WTC11 (cell line): ENCODE measurements around the gene NFATC3. TPM values are rescaled to one million over a fixed set of nuclear protein-coding genes. Genes with fewer than 3 reads are reported as not detected.
"Not testable (repeated sequence)": the region's sequence is repeated elsewhere in the genome, so short reads cannot be mapped to it uniquely, and the experiment has no call there.

Experiments used
- ATAC-seq: fragments of 200-7000 bp; cut with Tn5 transposase; 2 replicates; pipeline ENCODE4 v1.10.0; 2021; ENCODE audit warnings: mild to moderate bottlenecking, moderate library complexity
- CTCF ChIA-PET: fragments of 300-600 bp; sonication (Branson Sonifier 250); formaldehyde crosslinking; loops from one replicate; lab custom pipeline; 2021; ENCODE audit warnings: antibody characterized with exemption; lab: Charles Lee
- POLR2A ChIA-PET: fragments of 350-600 bp; sonication (Branson Sonifier 250); formaldehyde crosslinking; loops from one replicate; lab custom pipeline; 2021; ENCODE audit warnings: antibody characterized with exemption; lab: Charles Lee
- DNase-seq: peaks from one replicate; pipeline ENCODE4 v3.0.0; 2021; ENCODE audit warnings: low spot score
- H3K27ac Mint-ChIP-seq: 2 replicates; pipeline ENCODE4 v1.8.0; 2021; ENCODE audit warnings: mixed read lengths
- H3K27me3 Mint-ChIP-seq: 2 replicates; pipeline ENCODE4 v1.8.0; 2021; ENCODE audit warnings: low read depth, mild to moderate bottlenecking, moderate library complexity, mixed read lengths
- H3K36me3 Mint-ChIP-seq: 2 replicates; pipeline ENCODE4 v1.8.0; 2021; ENCODE audit warnings: mixed read lengths
- H3K4me1 Mint-ChIP-seq: 2 replicates; pipeline ENCODE4 v1.8.0; 2022; ENCODE audit warnings: mixed read lengths
- H3K4me3 Mint-ChIP-seq: 2 replicates; pipeline ENCODE4 v1.8.0; 2021; ENCODE audit warnings: mild to moderate bottlenecking, moderate library complexity, mixed read lengths
- H3K9me3 Mint-ChIP-seq: 2 replicates; pipeline ENCODE4 v1.8.0; 2021; ENCODE audit warnings: mixed read lengths
- ATF1 ChIP-seq: sonication (generic); formaldehyde crosslinking; IDR thresholded peaks from 2 replicates; pipeline ENCODE4 v1.8.1; 2023; ENCODE audit warnings: mild to moderate bottlenecking, moderate library complexity, missing genetic modification reagents
- ELF4 ChIP-seq: sonication (generic); formaldehyde crosslinking; IDR thresholded peaks from 2 replicates; pipeline ENCODE4 v1.8.1; 2022; ENCODE audit warnings: low read depth, mild to moderate bottlenecking, moderate library complexity, missing genetic modification reagents
- ETV6 ChIP-seq: sonication (generic); formaldehyde crosslinking; IDR thresholded peaks from 2 replicates; pipeline ENCODE4 v1.8.1; 2022; ENCODE audit warnings: mild to moderate bottlenecking, missing genetic modification reagents
- GABPB1 ChIP-seq: sonication (generic); formaldehyde crosslinking; IDR thresholded peaks from 2 replicates; pipeline ENCODE4 v1.8.1; 2023; ENCODE audit warnings: mild to moderate bottlenecking, missing genetic modification reagents
- NFE2L1 ChIP-seq: sonication (generic); formaldehyde crosslinking; IDR thresholded peaks from 2 replicates; pipeline ENCODE4 v1.8.1; 2023; ENCODE audit warnings: missing genetic modification reagents
- NFYB ChIP-seq: sonication (generic); formaldehyde crosslinking; conservative IDR thresholded peaks from 2 replicates; pipeline ENCODE4 v1.8.0; 2022; ENCODE audit warnings: low read depth, missing genetic modification reagents
- ZNF396 ChIP-seq: fragments of 250-450 bp; sonication (Bioruptor Pico); IDR thresholded peaks from 2 replicates; pipeline ENCODE4 v1.8.0; 2021; ENCODE audit warnings: mild to moderate bottlenecking, moderate library complexity, borderline replicate concordance
- ZNF423 ChIP-seq: fragments of 250-450 bp; sonication (Bioruptor Pico); IDR thresholded peaks from 2 replicates; pipeline ENCODE4 v2.1.2; 2022; ENCODE audit warnings: mild to moderate bottlenecking, moderate library complexity
- total RNA-seq: library from RNA; stranded (reverse); gene quantifications from 3 replicates; pipeline ENCODE4 v1.2.3, GENCODE V29; 2021
- TF ChIP-seq, protein P1 (sequence below): fragments of 250-450 bp; sonication (Bioruptor Pico); IDR thresholded peaks from 2 replicates; pipeline ENCODE4 v1.8.0; 2021; ENCODE audit warnings: mild to moderate bottlenecking
- TF ChIP-seq, protein P2 (sequence below): sonication (generic); formaldehyde crosslinking; IDR thresholded peaks from 2 replicates; pipeline ENCODE4 v1.8.0; 2023; ENCODE audit warnings: missing genetic modification reagents, mild to moderate bottlenecking, borderline replicate concordance
- TF ChIP-seq, protein P3 (sequence below): sonication (generic); formaldehyde crosslinking; IDR thresholded peaks from 2 replicates; pipeline ENCODE4 v1.8.1; 2022; ENCODE audit warnings: low read depth, mild to moderate bottlenecking, moderate library complexity, missing genetic modification reagents, borderline replicate concordance
- TF ChIP-seq, protein P4 (sequence below): sonication (generic); formaldehyde crosslinking; IDR thresholded peaks from 2 replicates; pipeline ENCODE4 v1.8.1; 2022; ENCODE audit warnings: low read depth, missing genetic modification reagents, borderline replicate concordance
- TF ChIP-seq, protein P5 (sequence below): fragments of 250-450 bp; sonication (Bioruptor Pico); IDR thresholded peaks from 2 replicates; pipeline ENCODE4 v1.9.0; 2021; ENCODE audit warnings: moderate library complexity, mild to moderate bottlenecking, inconsistent platforms, borderline replicate concordance
- TF ChIP-seq, protein P6 (sequence below): sonication (generic); formaldehyde crosslinking; IDR thresholded peaks from 2 replicates; pipeline ENCODE4 v1.8.1; 2023; ENCODE audit warnings: mild to moderate bottlenecking, missing genetic modification reagents, moderate library complexity
- TF ChIP-seq, protein P7 (sequence below): sonication (generic); formaldehyde crosslinking; IDR thresholded peaks from 2 replicates; pipeline ENCODE4 v1.8.1; 2022; ENCODE audit warnings: mild to moderate bottlenecking, moderate library complexity, missing genetic modification reagents
- TF ChIP-seq, protein P8 (sequence below): sonication (generic); formaldehyde crosslinking; IDR thresholded peaks from 2 replicates; pipeline ENCODE4 v1.8.0; 2022; ENCODE audit warnings: mild to moderate bottlenecking, missing genetic modification reagents

The NFATC3 gene
- total RNA-seq, 1 experiment from 2014 or later: 34.6 TPM

DNA sequence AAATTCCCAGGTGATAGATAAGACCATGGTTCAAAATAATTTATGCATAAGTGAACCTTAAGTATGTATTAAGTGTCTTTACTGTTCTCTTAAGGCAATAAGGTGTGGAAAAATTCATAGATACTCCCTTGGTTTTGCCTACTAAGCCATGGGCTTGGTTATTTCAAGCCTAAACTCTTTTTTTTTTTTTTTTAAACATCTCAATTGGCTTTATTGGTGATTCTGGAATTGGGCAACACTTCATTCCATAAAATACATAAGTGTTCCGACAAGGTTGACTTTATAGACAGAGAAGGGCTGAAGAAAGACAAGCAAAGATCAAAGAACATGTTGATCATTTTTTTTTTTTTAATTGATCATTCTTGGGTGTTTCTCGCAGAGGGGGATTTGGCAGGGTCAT, 77.2 kb downstream of the NFATC3 start (continued):
- TF ChIP-seq ZNF396 (CRISPR knock-in tag) (no peak), ETV6 (CRISPR knock-in tag) (no peak), ATF1 (no peak)
- TF ChIP-seq, protein P1, sequence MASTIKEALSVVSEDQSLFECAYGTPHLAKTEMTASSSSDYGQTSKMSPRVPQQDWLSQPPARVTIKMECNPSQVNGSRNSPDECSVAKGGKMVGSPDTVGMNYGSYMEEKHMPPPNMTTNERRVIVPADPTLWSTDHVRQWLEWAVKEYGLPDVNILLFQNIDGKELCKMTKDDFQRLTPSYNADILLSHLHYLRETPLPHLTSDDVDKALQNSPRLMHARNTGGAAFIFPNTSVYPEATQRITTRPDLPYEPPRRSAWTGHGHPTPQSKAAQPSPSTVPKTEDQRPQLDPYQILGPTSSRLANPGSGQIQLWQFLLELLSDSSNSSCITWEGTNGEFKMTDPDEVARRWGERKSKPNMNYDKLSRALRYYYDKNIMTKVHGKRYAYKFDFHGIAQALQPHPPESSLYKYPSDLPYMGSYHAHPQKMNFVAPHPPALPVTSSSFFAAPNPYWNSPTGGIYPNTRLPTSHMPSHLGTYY: no peak
- TF ChIP-seq, protein P2, sequence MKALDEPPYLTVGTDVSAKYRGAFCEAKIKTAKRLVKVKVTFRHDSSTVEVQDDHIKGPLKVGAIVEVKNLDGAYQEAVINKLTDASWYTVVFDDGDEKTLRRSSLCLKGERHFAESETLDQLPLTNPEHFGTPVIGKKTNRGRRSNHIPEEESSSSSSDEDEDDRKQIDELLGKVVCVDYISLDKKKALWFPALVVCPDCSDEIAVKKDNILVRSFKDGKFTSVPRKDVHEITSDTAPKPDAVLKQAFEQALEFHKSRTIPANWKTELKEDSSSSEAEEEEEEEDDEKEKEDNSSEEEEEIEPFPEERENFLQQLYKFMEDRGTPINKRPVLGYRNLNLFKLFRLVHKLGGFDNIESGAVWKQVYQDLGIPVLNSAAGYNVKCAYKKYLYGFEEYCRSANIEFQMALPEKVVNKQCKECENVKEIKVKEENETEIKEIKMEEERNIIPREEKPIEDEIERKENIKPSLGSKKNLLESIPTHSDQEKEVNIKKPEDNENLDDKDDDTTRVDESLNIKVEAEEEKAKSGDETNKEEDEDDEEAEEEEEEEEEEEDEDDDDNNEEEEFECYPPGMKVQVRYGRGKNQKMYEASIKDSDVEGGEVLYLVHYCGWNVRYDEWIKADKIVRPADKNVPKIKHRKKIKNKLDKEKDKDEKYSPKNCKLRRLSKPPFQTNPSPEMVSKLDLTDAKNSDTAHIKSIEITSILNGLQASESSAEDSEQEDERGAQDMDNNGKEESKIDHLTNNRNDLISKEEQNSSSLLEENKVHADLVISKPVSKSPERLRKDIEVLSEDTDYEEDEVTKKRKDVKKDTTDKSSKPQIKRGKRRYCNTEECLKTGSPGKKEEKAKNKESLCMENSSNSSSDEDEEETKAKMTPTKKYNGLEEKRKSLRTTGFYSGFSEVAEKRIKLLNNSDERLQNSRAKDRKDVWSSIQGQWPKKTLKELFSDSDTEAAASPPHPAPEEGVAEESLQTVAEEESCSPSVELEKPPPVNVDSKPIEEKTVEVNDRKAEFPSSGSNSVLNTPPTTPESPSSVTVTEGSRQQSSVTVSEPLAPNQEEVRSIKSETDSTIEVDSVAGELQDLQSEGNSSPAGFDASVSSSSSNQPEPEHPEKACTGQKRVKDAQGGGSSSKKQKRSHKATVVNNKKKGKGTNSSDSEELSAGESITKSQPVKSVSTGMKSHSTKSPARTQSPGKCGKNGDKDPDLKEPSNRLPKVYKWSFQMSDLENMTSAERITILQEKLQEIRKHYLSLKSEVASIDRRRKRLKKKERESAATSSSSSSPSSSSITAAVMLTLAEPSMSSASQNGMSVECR (CRISPR knock-in tag): no peak
- TF ChIP-seq, protein P3, sequence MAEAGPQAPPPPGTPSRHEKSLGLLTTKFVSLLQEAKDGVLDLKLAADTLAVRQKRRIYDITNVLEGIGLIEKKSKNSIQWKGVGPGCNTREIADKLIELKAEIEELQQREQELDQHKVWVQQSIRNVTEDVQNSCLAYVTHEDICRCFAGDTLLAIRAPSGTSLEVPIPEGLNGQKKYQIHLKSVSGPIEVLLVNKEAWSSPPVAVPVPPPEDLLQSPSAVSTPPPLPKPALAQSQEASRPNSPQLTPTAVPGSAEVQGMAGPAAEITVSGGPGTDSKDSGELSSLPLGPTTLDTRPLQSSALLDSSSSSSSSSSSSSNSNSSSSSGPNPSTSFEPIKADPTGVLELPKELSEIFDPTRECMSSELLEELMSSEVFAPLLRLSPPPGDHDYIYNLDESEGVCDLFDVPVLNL (CRISPR knock-in tag): no peak
- TF ChIP-seq, protein P4, sequence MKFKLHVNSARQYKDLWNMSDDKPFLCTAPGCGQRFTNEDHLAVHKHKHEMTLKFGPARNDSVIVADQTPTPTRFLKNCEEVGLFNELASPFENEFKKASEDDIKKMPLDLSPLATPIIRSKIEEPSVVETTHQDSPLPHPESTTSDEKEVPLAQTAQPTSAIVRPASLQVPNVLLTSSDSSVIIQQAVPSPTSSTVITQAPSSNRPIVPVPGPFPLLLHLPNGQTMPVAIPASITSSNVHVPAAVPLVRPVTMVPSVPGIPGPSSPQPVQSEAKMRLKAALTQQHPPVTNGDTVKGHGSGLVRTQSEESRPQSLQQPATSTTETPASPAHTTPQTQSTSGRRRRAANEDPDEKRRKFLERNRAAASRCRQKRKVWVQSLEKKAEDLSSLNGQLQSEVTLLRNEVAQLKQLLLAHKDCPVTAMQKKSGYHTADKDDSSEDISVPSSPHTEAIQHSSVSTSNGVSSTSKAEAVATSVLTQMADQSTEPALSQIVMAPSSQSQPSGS (CRISPR knock-in tag): no peak
- TF ChIP-seq, all 79 proteins: peak for 0

DNA sequence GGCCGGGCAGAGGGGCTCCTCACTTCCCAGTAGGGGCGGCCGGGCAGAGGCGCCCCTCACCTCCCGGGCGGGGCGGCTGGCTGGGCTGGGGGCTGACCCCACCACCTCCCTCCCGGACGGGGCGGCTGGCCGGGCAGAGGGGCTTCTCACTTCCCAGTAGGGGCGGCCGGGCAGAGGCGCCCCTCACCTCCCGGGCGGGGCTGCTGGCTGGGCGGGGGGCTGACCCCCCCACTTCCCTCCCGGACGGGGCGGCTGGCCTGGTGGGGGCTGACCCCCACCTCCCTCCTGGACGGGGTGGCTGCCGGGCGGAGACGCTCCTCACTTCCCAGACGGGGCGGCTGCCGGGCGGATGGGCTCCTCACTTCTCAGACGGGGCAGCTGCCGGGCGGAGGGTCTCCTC, 78.1 kb downstream of the NFATC3 start:
- DNase-seq, H3K4me3 Mint-ChIP-seq, H3K27ac Mint-ChIP-seq, H3K4me1 Mint-ChIP-seq, ATAC-seq, H3K27me3 Mint-ChIP-seq, CTCF ChIA-PET, POLR2A ChIA-PET: not testable (repeated sequence)
- peaks cover 44% of the 10 kb centered on the region for H3K36me3 Mint-ChIP-seq
- peaks cover 10% of the 10 kb centered on the region for H3K9me3 Mint-ChIP-seq

DNA sequence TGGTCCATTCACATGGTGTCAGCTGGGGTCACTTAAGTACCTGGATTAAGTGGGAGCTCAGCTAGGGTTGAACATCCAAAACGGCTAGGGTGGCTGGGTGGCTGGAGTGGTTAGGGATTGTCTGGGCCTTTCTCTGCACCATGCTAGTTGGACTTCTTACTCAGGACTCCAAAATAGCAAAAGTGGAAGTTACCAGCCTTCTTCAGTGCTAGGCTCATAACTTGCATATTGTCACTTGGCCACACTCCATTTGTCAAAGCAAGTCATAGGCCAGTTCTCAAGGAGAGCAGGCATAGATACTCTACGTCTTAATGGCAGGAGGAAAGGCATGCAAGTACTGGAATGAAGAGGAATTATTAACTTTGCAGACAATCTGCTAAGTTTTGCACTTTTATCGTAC, 81.1 kb downstream of the NFATC3 start:
- ATAC-seq (no peak), DNase-seq (no peak)
- ChIA-PET CTCF (interaction anchor here (0.7 to 1.2 kb wide), 3 partner anchors 72 to 126 kb away, joined by 3 to 4 read pairs (median 3); no protein-coding TSS in a partner anchor), POLR2A (no interaction called here)
- no peaks in the 10 kb centered on the region for H3K4me1 Mint-ChIP-seq
- peaks cover 10% of the 10 kb centered on the region for H3K9me3 Mint-ChIP-seq
- no peak overlapping the region for H3K4me3 Mint-ChIP-seq
- H3K27ac Mint-ChIP-seq: no peak overlapping the region
- H3K27me3 Mint-ChIP-seq: no peaks in the 10 kb centered on the region
- H3K36me3 Mint-ChIP-seq: peaks cover 33% of the 10 kb centered on the region
- TF ChIP-seq, protein P5, sequence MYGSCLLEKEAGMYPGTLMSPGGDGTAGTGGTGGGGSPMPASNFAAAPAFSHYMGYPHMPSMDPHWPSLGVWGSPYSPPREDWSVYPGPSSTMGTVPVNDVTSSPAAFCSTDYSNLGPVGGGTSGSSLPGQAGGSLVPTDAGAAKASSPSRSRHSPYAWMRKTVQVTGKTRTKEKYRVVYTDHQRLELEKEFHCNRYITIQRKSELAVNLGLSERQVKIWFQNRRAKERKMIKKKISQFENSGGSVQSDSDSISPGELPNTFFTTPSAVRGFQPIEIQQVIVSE (CRISPR knock-in tag): no peak
- TF ChIP-seq, protein P6, sequence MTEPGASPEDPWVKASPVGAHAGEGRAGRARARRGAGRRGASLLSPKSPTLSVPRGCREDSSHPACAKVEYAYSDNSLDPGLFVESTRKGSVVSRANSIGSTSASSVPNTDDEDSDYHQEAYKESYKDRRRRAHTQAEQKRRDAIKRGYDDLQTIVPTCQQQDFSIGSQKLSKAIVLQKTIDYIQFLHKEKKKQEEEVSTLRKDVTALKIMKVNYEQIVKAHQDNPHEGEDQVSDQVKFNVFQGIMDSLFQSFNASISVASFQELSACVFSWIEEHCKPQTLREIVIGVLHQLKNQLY: no peak
- TF ChIP-seq GABPB1 (CRISPR knock-in tag): no peak
- TF ChIP-seq ELF4 (CRISPR knock-in tag): no peak
- no peak for TF ChIP-seq ZNF423 (CRISPR knock-in tag)
- no peak for TF ChIP-seq NFE2L1 (CRISPR knock-in tag)
- TF ChIP-seq, protein P7, sequence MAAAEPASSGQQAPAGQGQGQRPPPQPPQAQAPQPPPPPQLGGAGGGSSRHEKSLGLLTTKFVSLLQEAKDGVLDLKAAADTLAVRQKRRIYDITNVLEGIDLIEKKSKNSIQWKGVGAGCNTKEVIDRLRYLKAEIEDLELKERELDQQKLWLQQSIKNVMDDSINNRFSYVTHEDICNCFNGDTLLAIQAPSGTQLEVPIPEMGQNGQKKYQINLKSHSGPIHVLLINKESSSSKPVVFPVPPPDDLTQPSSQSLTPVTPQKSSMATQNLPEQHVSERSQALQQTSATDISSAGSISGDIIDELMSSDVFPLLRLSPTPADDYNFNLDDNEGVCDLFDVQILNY (CRISPR knock-in tag): no peak
- TF ChIP-seq NFYB (CRISPR knock-in tag): no peak
- TF ChIP-seq, protein P8, sequence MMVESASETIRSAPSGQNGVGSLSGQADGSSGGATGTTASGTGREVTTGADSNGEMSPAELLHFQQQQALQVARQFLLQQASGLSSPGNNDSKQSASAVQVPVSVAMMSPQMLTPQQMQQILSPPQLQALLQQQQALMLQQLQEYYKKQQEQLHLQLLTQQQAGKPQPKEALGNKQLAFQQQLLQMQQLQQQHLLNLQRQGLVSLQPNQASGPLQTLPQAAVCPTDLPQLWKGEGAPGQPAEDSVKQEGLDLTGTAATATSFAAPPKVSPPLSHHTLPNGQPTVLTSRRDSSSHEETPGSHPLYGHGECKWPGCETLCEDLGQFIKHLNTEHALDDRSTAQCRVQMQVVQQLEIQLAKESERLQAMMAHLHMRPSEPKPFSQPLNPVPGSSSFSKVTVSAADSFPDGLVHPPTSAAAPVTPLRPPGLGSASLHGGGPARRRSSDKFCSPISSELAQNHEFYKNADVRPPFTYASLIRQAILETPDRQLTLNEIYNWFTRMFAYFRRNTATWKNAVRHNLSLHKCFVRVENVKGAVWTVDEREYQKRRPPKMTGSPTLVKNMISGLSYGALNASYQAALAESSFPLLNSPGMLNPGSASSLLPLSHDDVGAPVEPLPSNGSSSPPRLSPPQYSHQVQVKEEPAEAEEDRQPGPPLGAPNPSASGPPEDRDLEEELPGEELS (CRISPR knock-in tag): no peak
